A673 (cell line): Measurements from ENCODE around the gene MATN1. TPM values are rescaled to one million over a fixed set of nuclear protein-coding genes. Genes with fewer than 3 reads are reported as not detected.

ENCODE experiments used
- BruUV-seq: library from RNA; stranded (reverse); fragments of 400-500 nt; replicated peaks from 2 replicates; lab custom pipeline; 2021; lab: Mats Ljungman, UMichigan
- CTCF ChIA-PET: fragments of 300-600 bp; sonication (Branson Sonifier 250); formaldehyde crosslinking; loops from one replicate; lab custom pipeline; 2022; ENCODE audit warnings: antibody characterized with exemption; lab: Charles Lee
- POLR2A ChIA-PET: fragments of 300-600 bp; sonication (Branson Sonifier 250); formaldehyde crosslinking; loops from one replicate; lab custom pipeline; 2022; ENCODE audit warnings: antibody characterized with exemption; ENCODE audit not compliant: low non-redundant PET; lab: Charles Lee
- DNase-seq: peaks from one replicate; pipeline ENCODE4 v3.0.0-alpha.2; 2015; ENCODE audit warnings: low spot score
- H3K27ac ChIP-seq: fragments of 200-600 bp; sonication (generic); 2 replicates; pipeline ENCODE4 v1.5.1; 2016; ENCODE audit warnings: mixed run types, low read depth, mild to moderate bottlenecking, mixed read lengths, antibody characterized with exemption, low read length; ENCODE audit not compliant: poor library complexity, severe bottlenecking
- H3K27me3 ChIP-seq: fragments of 200-600 bp; sonication (generic); replicated peaks from 2 replicates; pipeline ENCODE4 v1.6.1; 2017; ENCODE audit warnings: mixed run types, low read depth, mild to moderate bottlenecking, mixed read lengths, antibody characterized with exemption, low read length; ENCODE audit not compliant: insufficient read depth, poor library complexity
- H3K36me3 ChIP-seq: fragments of 200-600 bp; sonication (generic); 2 replicates; pipeline ENCODE4 v1.6.1; 2016; ENCODE audit warnings: mixed run types, mild to moderate bottlenecking, mixed read lengths, antibody characterized with exemption, low read length; ENCODE audit not compliant: insufficient read depth, poor library complexity, severe bottlenecking
- H3K4me1 ChIP-seq: fragments of 200-600 bp; sonication (generic); 2 replicates; pipeline ENCODE4 v1.6.1; 2017; ENCODE audit warnings: mixed run types, mild to moderate bottlenecking, mixed read lengths, antibody characterized with exemption, low read length; ENCODE audit not compliant: insufficient read depth, poor library complexity, severe bottlenecking
- H3K4me3 ChIP-seq: fragments of 200-600 bp; sonication (generic); 2 replicates; pipeline ENCODE4 v1.5.1; 2016; ENCODE audit warnings: low read depth, mixed run types, mild to moderate bottlenecking, mixed read lengths, low read length; ENCODE audit not compliant: poor library complexity, severe bottlenecking
- H3K9me3 ChIP-seq: fragments of 200-600 bp; sonication (generic); 2 replicates; pipeline ENCODE4 v1.6.1; 2016; ENCODE audit warnings: mixed run types, low read depth, mild to moderate bottlenecking, mixed read lengths, antibody characterized with exemption, low read length; ENCODE audit not compliant: poor library complexity, severe bottlenecking
- EZH2 ChIP-seq: fragments of 200-600 bp; sonication (generic); IDR thresholded peaks from 2 replicates; pipeline ENCODE4 v1.6.1; 2017; ENCODE audit warnings: borderline replicate concordance, low read depth, mild to moderate bottlenecking, mixed read lengths, antibody characterized with exemption, low read length; ENCODE audit not compliant: poor library complexity, severe bottlenecking
- intact Hi-C: fragments of 100-400 bp; cut with micrococcal nuclease; formaldehyde crosslinking; loops from one replicate; pipeline ENCODE4 v1.10.0; 2022; ENCODE audit not compliant: unreplicated experiment
- total RNA-seq: library from RNA; stranded (reverse); gene quantifications from 2 replicates; pipeline ENCODE4 v1.2.3, GENCODE V29; 2021
- TF ChIP-seq, protein P1 (sequence below): fragments of 300-800, 200-600 bp; sonication (generic); conservative IDR thresholded peaks from 2 replicates; pipeline ENCODE4 v1.5.1; 2017; ENCODE audit warnings: low read depth, mild to moderate bottlenecking, antibody characterized with exemption, low read length, moderate library complexity, mixed read lengths

Gene MATN1
- total RNA-seq, 1 experiment from 2014 or later = not detected

DNA sequence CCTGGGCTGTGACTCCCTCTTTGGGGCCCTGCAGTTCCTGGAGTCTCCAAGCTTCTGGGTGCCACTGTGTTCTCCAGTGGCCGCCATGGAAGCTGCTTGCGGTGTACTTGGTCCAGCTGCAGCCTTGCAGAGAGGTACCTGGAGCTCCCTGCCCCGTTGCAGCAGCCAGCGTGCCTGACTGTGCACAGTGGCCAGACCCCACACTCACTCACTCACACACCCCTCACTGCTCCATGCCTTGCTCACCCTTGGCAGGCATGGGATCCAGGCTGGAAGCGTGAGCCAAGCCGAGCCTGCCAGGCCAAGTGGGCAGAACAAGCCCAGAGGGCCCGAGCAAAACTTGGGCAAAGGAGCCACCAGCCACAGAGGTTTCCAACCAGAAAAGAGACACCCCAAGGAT lies 43.0 kb downstream of the MATN1 start:
- TF ChIP-seq, protein P1, sequence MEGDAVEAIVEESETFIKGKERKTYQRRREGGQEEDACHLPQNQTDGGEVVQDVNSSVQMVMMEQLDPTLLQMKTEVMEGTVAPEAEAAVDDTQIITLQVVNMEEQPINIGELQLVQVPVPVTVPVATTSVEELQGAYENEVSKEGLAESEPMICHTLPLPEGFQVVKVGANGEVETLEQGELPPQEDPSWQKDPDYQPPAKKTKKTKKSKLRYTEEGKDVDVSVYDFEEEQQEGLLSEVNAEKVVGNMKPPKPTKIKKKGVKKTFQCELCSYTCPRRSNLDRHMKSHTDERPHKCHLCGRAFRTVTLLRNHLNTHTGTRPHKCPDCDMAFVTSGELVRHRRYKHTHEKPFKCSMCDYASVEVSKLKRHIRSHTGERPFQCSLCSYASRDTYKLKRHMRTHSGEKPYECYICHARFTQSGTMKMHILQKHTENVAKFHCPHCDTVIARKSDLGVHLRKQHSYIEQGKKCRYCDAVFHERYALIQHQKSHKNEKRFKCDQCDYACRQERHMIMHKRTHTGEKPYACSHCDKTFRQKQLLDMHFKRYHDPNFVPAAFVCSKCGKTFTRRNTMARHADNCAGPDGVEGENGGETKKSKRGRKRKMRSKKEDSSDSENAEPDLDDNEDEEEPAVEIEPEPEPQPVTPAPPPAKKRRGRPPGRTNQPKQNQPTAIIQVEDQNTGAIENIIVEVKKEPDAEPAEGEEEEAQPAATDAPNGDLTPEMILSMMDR = no peak
- TF ChIP-seq EZH2 = no peak
- DNase-seq = no peak
- no peaks in the 10 kb centered on the region for H3K9me3 ChIP-seq
- POLR2A ChIA-PET = no interaction called here
- no peak overlapping the region for H3K27ac ChIP-seq
- H3K27me3 ChIP-seq = peaks cover 27% of the 10 kb centered on the region
- H3K36me3 ChIP-seq = no peaks in the 10 kb centered on the region
- intact Hi-C loops = no loop called here
- BruUV-seq = no TSS peak
- H3K4me1 ChIP-seq = no peaks in the 10 kb centered on the region
- no peak overlapping the region for H3K4me3 ChIP-seq
- CTCF ChIA-PET = no interaction called here

DNA sequence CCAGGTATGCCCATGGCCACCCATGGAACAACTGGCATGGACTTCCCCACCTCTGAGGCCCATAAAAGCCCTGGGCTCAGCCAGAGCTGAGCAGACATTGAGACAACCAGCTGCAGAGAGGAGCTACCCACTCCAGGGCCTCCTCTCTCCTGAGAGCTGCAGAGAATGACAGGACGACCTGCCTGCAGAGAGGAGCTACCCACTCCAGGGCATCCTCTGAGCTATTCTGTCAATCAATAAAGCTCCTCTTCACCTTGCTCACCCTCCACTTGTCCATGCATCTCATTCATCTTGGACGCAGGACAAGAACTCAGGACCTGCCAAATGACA lies 43.4 kb downstream of the MATN1 start:
- Histone ChIP-seq H3K36me3 (no peaks in the 10 kb centered on the region), H3K9me3 (no peaks in the 10 kb centered on the region), H3K27ac (no peak overlapping the region), H3K4me3 (no peak overlapping the region), H3K27me3 (peaks cover 23% of the 10 kb centered on the region), H3K4me1 (no peaks in the 10 kb centered on the region)
- DNase-seq = no peak
- ChIA-PET CTCF (no interaction called here), POLR2A (no interaction called here)
- TF ChIP-seq, protein P1 = no peak
- no peak for TF ChIP-seq EZH2
- intact Hi-C loops = no loop called here
- BruUV-seq = no TSS peak

DNA sequence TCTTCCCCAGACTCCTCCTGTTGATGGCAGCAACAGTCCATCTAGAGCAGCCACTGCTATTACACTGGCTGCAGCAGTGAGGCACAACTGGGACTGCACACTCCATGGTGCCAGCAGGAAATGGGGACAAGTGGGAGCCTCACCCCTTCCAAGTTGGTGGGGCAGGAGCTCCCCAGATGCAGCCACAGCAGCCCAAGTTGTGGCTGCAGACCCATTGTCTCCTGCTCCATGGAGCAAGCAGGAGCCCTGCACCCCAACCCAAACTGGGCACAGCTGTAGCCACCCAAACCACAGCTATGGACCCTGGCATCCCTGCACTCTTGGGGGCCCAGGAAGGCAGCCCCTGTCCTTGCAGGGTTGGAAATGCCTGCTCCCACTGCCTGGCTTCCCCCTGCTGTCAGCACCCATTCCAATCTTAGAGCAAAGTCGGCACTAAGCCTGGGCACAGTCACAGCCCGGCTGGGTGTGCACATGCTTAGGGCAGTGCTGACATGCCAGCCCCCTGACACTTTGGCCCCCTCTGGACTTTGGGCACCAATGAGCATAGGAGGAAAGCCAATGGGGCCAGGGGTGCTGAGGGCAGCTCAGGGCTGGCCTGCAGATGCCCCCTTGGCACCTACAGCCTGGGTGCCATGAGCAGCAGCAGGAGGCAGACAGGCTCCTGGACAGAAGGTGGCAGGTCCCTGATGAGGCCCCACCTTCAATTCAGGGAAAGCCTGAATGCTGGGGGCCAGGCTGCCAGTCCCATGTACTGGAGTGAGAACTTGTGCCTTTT lies 44.0 kb downstream of the MATN1 start:
- no peaks in the 10 kb centered on the region for H3K36me3 ChIP-seq
- no peak for DNase-seq

More for the DNA sequence above, 44.0 kb downstream of the MATN1 start:
- no peak overlapping the region for H3K27ac ChIP-seq
- H3K4me3 ChIP-seq = no peak overlapping the region
- H3K27me3 ChIP-seq = peaks cover 18% of the 10 kb centered on the region
- no peaks in the 10 kb centered on the region for H3K4me1 ChIP-seq
- intact Hi-C loops = no loop called here
- ChIA-PET CTCF (no interaction called here), POLR2A (no interaction called here)
- no peaks in the 10 kb centered on the region for H3K9me3 ChIP-seq
- TF ChIP-seq, protein P1 = no peak
- no peak for TF ChIP-seq EZH2
- BruUV-seq = no TSS peak
